Panc1 (cell line): ENCODE measurements around the gene NFIB. TPM values are rescaled to one million over a fixed set of nuclear protein-coding genes. Genes with fewer than 3 reads are reported as not detected.

Source experiments
- ATAC-seq: fragments of 200-7000 bp; cut with Tn5 transposase; 2 replicates; pipeline ENCODE4 v1.9.1; 2020; ENCODE audit warnings: mild to moderate bottlenecking, moderate library complexity
- BruUV-seq: library from RNA; stranded (reverse); fragments of 400-500 nt; replicated peaks from 2 replicates; lab custom pipeline; 2021; lab: Mats Ljungman, UMichigan
- CTCF ChIA-PET: fragments of 300-600 bp; sonication (Branson Sonifier 250); formaldehyde crosslinking; loops from one replicate; lab custom pipeline; 2022; ENCODE audit warnings: antibody characterized with exemption; lab: Charles Lee
- POLR2A ChIA-PET: fragments of 300-600 bp; sonication (Branson Sonifier 250); formaldehyde crosslinking; loops from one replicate; lab custom pipeline; 2022; ENCODE audit warnings: antibody characterized with exemption; lab: Charles Lee
- DNase-seq: peaks from one replicate; pipeline ENCODE4 v3.0.0-alpha.2; 2010; ENCODE audit warnings: low read depth, low spot score
- H3K27ac ChIP-seq: 2 replicates; pipeline ENCODE4 v1.5.1; 2011; ENCODE audit warnings: mild to moderate bottlenecking, low read length, inconsistent platforms
- H3K27me3 ChIP-seq: fragments of 200-500 bp; sonication (Bioruptor generic); 2 replicates; pipeline ENCODE4 v1.6.0; 2014; ENCODE audit warnings: low read length, inconsistent platforms; ENCODE audit not compliant: control insufficient read depth, insufficient read depth
- H3K36me3 ChIP-seq: fragments of 200-500 bp; sonication (Bioruptor generic); 2 replicates; pipeline ENCODE4 v1.5.1; 2014; ENCODE audit warnings: inconsistent platforms, mild to moderate bottlenecking, low read length, moderate library complexity; ENCODE audit not compliant: control insufficient read depth, insufficient read depth
- H3K4me1 ChIP-seq: 2 replicates; pipeline ENCODE4 v1.5.1; 2011; ENCODE audit warnings: inconsistent platforms, mild to moderate bottlenecking, low read length, moderate library complexity; ENCODE audit not compliant: control insufficient read depth, insufficient read depth
- H3K4me3 ChIP-seq, 2 experiments: 2 replicates each; pipeline ENCODE4 v1.5.1; 2011 to 2012; ENCODE audit warnings: low read depth in 2 of 2, low read length in 2 of 2, mild to moderate bottlenecking in 2 of 2, inconsistent platforms in 1 of 2, moderate library complexity in 1 of 2
- H3K9me3 ChIP-seq: fragments of 200-500 bp; sonication (Bioruptor generic); 2 replicates; pipeline ENCODE4 v1.5.1; 2014; ENCODE audit warnings: low read depth, mild to moderate bottlenecking, inconsistent platforms, low read length, moderate library complexity; ENCODE audit not compliant: control insufficient read depth, insufficient read depth
- POLR2AphosphoS5 ChIP-seq: IDR thresholded peaks from 2 replicates; pipeline ENCODE4 v1.6.1; 2012; ENCODE audit warnings: mild to moderate bottlenecking, low read depth, low read length, moderate library complexity
- SIN3A ChIP-seq: IDR thresholded peaks from 2 replicates; pipeline ENCODE4 v1.6.1; 2012; ENCODE audit warnings: low read depth, mild to moderate bottlenecking, low read length, moderate library complexity, borderline replicate concordance; ENCODE audit not compliant: insufficient read depth
- TCF7L2 ChIP-seq: IDR thresholded peaks from 2 replicates; pipeline ENCODE4 v1.6.1; 2011; ENCODE audit warnings: mild to moderate bottlenecking, low read depth, low read length, inconsistent platforms
- in situ Hi-C: cut with HindIII; loops from 2 replicates; pipeline ENCODE4 v1.10.0; 2016; ENCODE audit warnings: low sequenced_read_pairs, low pct_unique_long_range_greater_than_20kb
- intact Hi-C: fragments of 100-400 bp; cut with micrococcal nuclease; formaldehyde crosslinking; loops from one replicate; pipeline ENCODE4 v1.10.0; 2022; ENCODE audit not compliant: unreplicated experiment
- total RNA-seq: library from RNA; stranded (reverse); gene quantifications from one replicate; pipeline ENCODE4 v1.2.1, GENCODE V29; 2021; ENCODE audit not compliant: unreplicated experiment
- TF ChIP-seq, protein P1 (sequence below), 2 experiments: IDR thresholded peaks; 2 replicates each; pipeline ENCODE4 v1.6.1; 2011 to 2012; ENCODE audit warnings: low read depth in 2 of 2, control low read depth in 1 of 2, low read length in 1 of 2, mild to moderate bottlenecking in 1 of 2, moderate library complexity in 1 of 2; ENCODE audit not compliant: insufficient read depth in 1 of 2
- TF ChIP-seq, protein P2 (sequence below): fragments of 450-650 bp; IDR thresholded peaks from 2 replicates; pipeline ENCODE4 v1.5.1; 2017; ENCODE audit warnings: mild to moderate bottlenecking

The NFIB gene
- total RNA-seq, 1 experiment from 2014 or later, result 26.7 TPM

DNA sequence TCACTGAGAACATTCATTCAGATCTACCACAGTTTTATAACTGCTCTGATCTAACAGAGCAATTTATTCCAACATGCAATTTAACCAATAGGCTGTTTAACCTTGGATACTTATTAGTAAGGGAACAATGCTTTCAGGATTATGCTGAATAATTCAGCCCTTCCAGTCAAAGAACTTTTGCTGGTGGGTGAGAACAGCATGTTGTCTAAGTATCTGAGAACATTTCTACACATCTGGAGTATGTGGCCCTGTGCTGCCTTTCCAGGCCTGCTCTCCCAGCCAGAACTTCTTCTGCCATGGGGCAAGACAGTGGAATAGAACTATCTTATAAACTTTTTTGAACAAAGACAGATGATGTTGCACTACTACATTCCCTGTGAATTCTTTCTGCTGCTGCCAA lies 55.8 kb downstream of the NFIB start:
- ChIA-PET CTCF (no interaction called here), POLR2A (no interaction called here)
- H3K27me3 ChIP-seq, result no peaks in the 10 kb centered on the region
- in situ Hi-C loops, result no loop called here
- DNase-seq, result no peak
- TF ChIP-seq SIN3A (no peak), POLR2AphosphoS5 (no peak), TCF7L2 (no peak)
- TF ChIP-seq, protein P1, sequence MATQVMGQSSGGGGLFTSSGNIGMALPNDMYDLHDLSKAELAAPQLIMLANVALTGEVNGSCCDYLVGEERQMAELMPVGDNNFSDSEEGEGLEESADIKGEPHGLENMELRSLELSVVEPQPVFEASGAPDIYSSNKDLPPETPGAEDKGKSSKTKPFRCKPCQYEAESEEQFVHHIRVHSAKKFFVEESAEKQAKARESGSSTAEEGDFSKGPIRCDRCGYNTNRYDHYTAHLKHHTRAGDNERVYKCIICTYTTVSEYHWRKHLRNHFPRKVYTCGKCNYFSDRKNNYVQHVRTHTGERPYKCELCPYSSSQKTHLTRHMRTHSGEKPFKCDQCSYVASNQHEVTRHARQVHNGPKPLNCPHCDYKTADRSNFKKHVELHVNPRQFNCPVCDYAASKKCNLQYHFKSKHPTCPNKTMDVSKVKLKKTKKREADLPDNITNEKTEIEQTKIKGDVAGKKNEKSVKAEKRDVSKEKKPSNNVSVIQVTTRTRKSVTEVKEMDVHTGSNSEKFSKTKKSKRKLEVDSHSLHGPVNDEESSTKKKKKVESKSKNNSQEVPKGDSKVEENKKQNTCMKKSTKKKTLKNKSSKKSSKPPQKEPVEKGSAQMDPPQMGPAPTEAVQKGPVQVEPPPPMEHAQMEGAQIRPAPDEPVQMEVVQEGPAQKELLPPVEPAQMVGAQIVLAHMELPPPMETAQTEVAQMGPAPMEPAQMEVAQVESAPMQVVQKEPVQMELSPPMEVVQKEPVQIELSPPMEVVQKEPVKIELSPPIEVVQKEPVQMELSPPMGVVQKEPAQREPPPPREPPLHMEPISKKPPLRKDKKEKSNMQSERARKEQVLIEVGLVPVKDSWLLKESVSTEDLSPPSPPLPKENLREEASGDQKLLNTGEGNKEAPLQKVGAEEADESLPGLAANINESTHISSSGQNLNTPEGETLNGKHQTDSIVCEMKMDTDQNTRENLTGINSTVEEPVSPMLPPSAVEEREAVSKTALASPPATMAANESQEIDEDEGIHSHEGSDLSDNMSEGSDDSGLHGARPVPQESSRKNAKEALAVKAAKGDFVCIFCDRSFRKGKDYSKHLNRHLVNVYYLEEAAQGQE (IDR thresholded peaks at IDR 0.05; ENCODE audit: insufficient read depth in 1 of 2, low read depth in 2 of 2, low read length in 1 of 2), result no peak
- TF ChIP-seq, protein P2, sequence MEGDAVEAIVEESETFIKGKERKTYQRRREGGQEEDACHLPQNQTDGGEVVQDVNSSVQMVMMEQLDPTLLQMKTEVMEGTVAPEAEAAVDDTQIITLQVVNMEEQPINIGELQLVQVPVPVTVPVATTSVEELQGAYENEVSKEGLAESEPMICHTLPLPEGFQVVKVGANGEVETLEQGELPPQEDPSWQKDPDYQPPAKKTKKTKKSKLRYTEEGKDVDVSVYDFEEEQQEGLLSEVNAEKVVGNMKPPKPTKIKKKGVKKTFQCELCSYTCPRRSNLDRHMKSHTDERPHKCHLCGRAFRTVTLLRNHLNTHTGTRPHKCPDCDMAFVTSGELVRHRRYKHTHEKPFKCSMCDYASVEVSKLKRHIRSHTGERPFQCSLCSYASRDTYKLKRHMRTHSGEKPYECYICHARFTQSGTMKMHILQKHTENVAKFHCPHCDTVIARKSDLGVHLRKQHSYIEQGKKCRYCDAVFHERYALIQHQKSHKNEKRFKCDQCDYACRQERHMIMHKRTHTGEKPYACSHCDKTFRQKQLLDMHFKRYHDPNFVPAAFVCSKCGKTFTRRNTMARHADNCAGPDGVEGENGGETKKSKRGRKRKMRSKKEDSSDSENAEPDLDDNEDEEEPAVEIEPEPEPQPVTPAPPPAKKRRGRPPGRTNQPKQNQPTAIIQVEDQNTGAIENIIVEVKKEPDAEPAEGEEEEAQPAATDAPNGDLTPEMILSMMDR, result no peak
- no peak overlapping the region for H3K4me3 ChIP-seq
- ATAC-seq, result no peak
- intact Hi-C loops, result no loop called here
- H3K36me3 ChIP-seq, result no peaks in the 10 kb centered on the region
- no peaks in the 10 kb centered on the region for H3K9me3 ChIP-seq
- no peak overlapping the region for H3K27ac ChIP-seq
- BruUV-seq, result no TSS peak
- H3K4me1 ChIP-seq, result no peaks in the 10 kb centered on the region

DNA sequence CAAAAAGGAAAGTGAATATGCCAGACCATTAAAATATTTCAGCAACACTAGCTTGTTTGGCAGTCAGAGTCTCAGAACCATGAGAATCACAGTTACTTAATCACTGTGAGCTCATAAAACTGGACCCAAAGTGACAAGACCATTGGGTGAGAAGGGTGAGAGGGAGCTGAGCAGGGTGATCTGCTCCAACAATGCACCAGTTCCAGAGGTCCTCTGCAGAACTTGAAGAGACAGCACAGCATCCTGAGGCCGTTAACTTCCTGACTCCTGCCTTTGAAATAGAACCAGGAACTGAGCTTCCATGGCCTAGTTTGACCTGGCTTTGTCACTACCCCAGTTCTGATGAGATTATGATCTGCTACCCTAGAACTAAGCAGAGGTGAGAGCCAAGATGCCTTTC lies 57.4 kb downstream of the NFIB start:
- Histone ChIP-seq H3K4me1 (no peaks in the 10 kb centered on the region; the same call in 1 of the 2 replicates), H3K4me3 (no peak overlapping the region), H3K36me3 (no peaks in the 10 kb centered on the region), H3K27ac (no peak overlapping the region), H3K27me3 (no peaks in the 10 kb centered on the region), H3K9me3 (no peaks in the 10 kb centered on the region)
- no peak for ATAC-seq
- no TSS peak for BruUV-seq
- intact Hi-C loops, result no loop called here
- no peak for DNase-seq
- TF ChIP-seq TCF7L2, result no peak
- no peak for TF ChIP-seq SIN3A
- TF ChIP-seq, protein P2, result no peak
- TF ChIP-seq, protein P1 (IDR thresholded peaks at IDR 0.05; ENCODE audit: insufficient read depth in 1 of 2, low read depth in 2 of 2, low read length in 1 of 2), result no peak
- no peak for TF ChIP-seq POLR2AphosphoS5
- in situ Hi-C loops, result no loop called here
- ChIA-PET POLR2A (no interaction called here), CTCF (no interaction called here)
